Esophagus muscularis mucosa (tissue), 4 donors: ENCODE measurements around the gene PRKCQ.

Experiments used
- EP300 ChIP-seq: sonication (generic); formaldehyde crosslinking; IDR thresholded peaks from one replicate; pipeline ENCODE4 v1.6.1; 2017; ENCODE audit warnings: antibody characterized with exemption
- POLR2AphosphoS5 ChIP-seq, 2 donors: sonication (generic); formaldehyde crosslinking; IDR thresholded peaks; one replicate each; pipeline ENCODE4 v1.6.1; 2017; ENCODE audit warnings: antibody characterized with exemption in 2 of 2
- TF ChIP-seq, protein P1 (sequence below), 3 experiments: fragments of 200-600 bp in 2 of 3; fragments of 450-650 bp in 1 of 3; sonication (generic) in 2 of 3; IDR thresholded peaks; one replicate each; pipeline ENCODE4 v1.5.1; 2017 to 2019; ENCODE audit warnings: antibody characterized with exemption in 3 of 3, mild to moderate bottlenecking in 2 of 3, moderate library complexity in 1 of 3

GRCh38 chr10:6561552-6561951 is 18.5 kb downstream of the PRKCQ start:
- TF ChIP-seq, protein P1, sequence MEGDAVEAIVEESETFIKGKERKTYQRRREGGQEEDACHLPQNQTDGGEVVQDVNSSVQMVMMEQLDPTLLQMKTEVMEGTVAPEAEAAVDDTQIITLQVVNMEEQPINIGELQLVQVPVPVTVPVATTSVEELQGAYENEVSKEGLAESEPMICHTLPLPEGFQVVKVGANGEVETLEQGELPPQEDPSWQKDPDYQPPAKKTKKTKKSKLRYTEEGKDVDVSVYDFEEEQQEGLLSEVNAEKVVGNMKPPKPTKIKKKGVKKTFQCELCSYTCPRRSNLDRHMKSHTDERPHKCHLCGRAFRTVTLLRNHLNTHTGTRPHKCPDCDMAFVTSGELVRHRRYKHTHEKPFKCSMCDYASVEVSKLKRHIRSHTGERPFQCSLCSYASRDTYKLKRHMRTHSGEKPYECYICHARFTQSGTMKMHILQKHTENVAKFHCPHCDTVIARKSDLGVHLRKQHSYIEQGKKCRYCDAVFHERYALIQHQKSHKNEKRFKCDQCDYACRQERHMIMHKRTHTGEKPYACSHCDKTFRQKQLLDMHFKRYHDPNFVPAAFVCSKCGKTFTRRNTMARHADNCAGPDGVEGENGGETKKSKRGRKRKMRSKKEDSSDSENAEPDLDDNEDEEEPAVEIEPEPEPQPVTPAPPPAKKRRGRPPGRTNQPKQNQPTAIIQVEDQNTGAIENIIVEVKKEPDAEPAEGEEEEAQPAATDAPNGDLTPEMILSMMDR (IDR thresholded peaks at IDR 0.05), result no peak
- no peak for TF ChIP-seq POLR2AphosphoS5 (IDR thresholded peaks at IDR 0.05)
- TF ChIP-seq EP300, result no peak
